Heart left ventricle (tissue), 13 donors: ENCODE measurements around the gene SLC43A2.

Experiments
- POLR2A ChIP-seq, 2 donors: fragments of 450-650 bp; IDR thresholded peaks; one replicate each; pipeline ENCODE4 v1.6.1; 2017; ENCODE audit warnings: antibody characterized with exemption in 2 of 2, mild to moderate bottlenecking in 2 of 2, moderate library complexity in 2 of 2
- TF ChIP-seq, protein P1 (sequence below), 12 donors: fragments of 200-600 bp; sonication (generic) in 4 of 12; IDR thresholded peaks; one replicate each; pipeline versions ENCODE4 v1.5.0 to v1.8.0; 2018 to 2022; ENCODE audit warnings: antibody characterized with exemption in 12 of 12, mild to moderate bottlenecking in 5 of 12
- donor health status: ischemic (EF 13 %, LVEDD 7.1; RV severe dilation, severe dysfunction).
- donor health status: DM: no; HTN: yes; CAD: no.
- donor health status: DM: no; HTN: no; CAD: no.
- donor health status: ischemic (EF 25% LVEDD 6.9; RV normal size, moderate dysfunction).
- donor health status: ischemic (EF 25% LVEDD 5.7; RV mildly dilated, moderate dysfunction).
- donor health status: ischemic (EF 35%, LVEDD 5.7; RV mildly dilated, moderate dysfunction).
- donor health status: nonischemic (EF 11% LVEDD 7.7; RV severe dilation, severe dysfunction).
- donor health status: DM: yes; HTN: yes; CAD: no.
- donor health status: PGD.
- donor health status: ischemic (EF 29% LVEDD 5.4; RV normal size, mild dysfunction).
- donor health status: nonischemic (EF 23%, LVEDD 6.1; RV moderate dilation, normal function).

DNA sequence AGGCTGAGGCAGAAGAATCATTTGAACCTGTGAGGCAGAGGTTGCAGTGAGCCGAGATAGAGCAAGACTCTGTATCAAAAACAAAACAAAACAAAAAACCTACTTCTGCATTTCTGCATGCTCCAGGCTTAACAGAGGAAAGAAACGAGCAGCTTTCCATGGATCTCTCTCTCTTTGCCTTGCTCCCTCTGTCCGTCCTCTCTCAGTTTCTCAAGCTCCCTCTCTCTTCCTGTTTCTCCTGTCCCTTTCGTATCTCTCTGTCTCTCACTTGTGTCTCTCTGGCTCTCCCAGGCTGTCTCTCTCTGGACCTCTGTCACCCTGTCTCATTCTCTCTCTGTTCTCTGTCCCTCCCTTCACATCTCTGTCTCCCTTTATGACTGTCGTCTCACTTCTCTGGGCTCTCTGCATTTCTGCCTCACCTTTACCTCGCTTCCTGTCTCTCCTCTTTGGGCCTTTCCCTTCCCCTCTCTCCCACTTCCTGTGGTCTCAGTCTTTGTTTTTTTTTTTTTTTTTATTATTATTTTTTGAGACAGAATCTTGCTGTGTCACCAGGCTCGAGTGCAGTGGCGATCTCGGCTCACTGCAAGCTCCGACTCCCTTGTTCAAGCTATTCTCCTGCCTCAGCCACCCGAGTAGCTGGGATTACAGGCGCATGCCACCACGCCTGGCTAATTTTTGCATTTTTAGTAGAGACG lies 62.0 kb downstream of the SLC43A2 start:
- TF ChIP-seq, protein P1, sequence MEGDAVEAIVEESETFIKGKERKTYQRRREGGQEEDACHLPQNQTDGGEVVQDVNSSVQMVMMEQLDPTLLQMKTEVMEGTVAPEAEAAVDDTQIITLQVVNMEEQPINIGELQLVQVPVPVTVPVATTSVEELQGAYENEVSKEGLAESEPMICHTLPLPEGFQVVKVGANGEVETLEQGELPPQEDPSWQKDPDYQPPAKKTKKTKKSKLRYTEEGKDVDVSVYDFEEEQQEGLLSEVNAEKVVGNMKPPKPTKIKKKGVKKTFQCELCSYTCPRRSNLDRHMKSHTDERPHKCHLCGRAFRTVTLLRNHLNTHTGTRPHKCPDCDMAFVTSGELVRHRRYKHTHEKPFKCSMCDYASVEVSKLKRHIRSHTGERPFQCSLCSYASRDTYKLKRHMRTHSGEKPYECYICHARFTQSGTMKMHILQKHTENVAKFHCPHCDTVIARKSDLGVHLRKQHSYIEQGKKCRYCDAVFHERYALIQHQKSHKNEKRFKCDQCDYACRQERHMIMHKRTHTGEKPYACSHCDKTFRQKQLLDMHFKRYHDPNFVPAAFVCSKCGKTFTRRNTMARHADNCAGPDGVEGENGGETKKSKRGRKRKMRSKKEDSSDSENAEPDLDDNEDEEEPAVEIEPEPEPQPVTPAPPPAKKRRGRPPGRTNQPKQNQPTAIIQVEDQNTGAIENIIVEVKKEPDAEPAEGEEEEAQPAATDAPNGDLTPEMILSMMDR (IDR thresholded peaks at IDR 0.05): no peak
- TF ChIP-seq POLR2A (IDR thresholded peaks at IDR 0.05): no peak
